ENCODE measurements around the gene C2CD4C. TPM values are rescaled to one million over a fixed set of nuclear protein-coding genes. Genes with fewer than 3 reads are reported as not detected.

C2CD4C gene
- total RNA-seq, 1 experiment from 2014 or later, result 1.8 TPM

DNA sequence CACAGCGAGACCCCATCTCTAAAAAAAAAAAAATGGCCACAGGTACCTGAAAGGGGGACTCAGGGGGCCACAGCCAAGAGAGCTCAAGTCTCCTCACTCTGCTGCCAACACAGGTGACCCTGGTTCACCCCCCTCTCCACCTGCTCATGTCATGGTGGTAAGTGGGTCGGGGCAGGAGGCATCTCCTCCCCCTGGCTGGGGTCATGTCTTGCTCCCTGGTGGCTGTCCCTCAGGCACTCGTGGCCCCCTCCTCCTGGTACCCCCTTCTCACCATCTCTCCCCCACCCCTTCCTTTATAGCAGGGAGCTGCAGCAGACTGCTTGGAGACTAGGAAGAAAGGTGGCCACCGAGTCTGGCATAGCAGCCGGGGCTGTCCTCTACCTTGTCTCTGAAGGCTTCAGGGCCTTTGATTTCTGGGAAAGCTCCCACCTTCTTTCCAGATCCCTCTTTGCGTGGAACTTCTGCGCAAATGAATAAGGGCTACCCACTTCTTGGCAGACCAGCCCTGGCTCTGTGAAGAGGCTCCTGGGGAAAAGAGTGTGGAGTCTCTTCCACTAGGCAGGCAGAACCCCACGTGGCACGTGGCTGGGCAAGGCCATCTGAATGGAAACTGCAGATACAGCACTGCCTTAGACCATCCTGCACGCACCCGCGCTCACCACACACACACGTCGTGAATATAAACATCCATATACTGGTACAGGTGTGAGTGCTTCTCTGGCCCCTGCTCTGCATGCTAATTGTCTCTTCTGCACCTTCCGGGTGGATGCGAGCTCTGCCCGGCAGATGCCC, 44.3 kb downstream of the C2CD4C start:
- TF ChIP-seq, protein P1, sequence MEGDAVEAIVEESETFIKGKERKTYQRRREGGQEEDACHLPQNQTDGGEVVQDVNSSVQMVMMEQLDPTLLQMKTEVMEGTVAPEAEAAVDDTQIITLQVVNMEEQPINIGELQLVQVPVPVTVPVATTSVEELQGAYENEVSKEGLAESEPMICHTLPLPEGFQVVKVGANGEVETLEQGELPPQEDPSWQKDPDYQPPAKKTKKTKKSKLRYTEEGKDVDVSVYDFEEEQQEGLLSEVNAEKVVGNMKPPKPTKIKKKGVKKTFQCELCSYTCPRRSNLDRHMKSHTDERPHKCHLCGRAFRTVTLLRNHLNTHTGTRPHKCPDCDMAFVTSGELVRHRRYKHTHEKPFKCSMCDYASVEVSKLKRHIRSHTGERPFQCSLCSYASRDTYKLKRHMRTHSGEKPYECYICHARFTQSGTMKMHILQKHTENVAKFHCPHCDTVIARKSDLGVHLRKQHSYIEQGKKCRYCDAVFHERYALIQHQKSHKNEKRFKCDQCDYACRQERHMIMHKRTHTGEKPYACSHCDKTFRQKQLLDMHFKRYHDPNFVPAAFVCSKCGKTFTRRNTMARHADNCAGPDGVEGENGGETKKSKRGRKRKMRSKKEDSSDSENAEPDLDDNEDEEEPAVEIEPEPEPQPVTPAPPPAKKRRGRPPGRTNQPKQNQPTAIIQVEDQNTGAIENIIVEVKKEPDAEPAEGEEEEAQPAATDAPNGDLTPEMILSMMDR (conservative IDR thresholded peaks at IDR 0.05; ENCODE audit: low read depth, low read length), result no peak
- no peak for TF ChIP-seq EZH2 (IDR thresholded peaks at IDR 0.05; ENCODE audit: borderline replicate concordance, low read depth, low read length, poor library complexity, severe bottlenecking)
- DNase-seq (ENCODE audit: low spot score), result no peak
- POLR2A ChIA-PET (ENCODE audit: low non-redundant PET), result no interaction called here
- intact Hi-C loops (cut with micrococcal nuclease; ENCODE audit: unreplicated experiment), result no loop called here
- H3K27ac ChIP-seq (ENCODE audit: low read depth, low read length, poor library complexity, severe bottlenecking), result no peak overlapping the region
- no peaks in the 10 kb centered on the region for H3K4me1 ChIP-seq (ENCODE audit: insufficient read depth, low read length, poor library complexity, severe bottlenecking)
- no peaks in the 10 kb centered on the region for H3K27me3 ChIP-seq (replicated peaks; ENCODE audit: insufficient read depth, low read depth, low read length, poor library complexity)
- H3K4me3 ChIP-seq (ENCODE audit: low read depth, low read length, poor library complexity, severe bottlenecking), result no peak overlapping the region
- H3K36me3 ChIP-seq (ENCODE audit: insufficient read depth, low read length, poor library complexity, severe bottlenecking), result no peaks in the 10 kb centered on the region
- no peaks in the 10 kb centered on the region for H3K9me3 ChIP-seq (ENCODE audit: low read depth, low read length, poor library complexity, severe bottlenecking)
- no TSS peak for BruUV-seq (replicated peaks)
- CTCF ChIA-PET, result no interaction called here

DNA sequence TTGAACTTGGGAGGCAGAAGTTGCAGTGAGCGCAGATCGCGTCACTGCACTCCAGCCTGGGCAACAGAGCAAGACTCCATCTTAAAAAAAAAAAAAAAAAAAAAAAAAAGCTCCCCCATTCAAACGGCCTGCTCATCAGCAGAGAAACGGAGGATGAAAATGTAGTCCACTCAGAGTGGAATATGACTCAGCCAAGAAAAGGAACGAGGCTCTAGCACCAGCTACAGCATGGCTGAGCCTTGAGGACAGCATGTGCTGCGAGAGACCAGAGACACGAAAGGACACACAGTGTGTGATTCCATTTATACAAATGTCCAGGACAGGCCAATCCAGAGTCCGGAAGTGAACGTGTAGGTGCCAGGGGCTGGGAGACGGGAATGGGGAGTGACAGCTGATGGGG, 46.3 kb downstream of the C2CD4C start:
- no TSS peak for BruUV-seq (replicated peaks)
- CTCF ChIA-PET, result no interaction called here
- no peaks in the 10 kb centered on the region for H3K9me3 ChIP-seq (ENCODE audit: low read depth, low read length, poor library complexity, severe bottlenecking)
- peaks cover 10% of the 10 kb centered on the region for H3K4me1 ChIP-seq (ENCODE audit: insufficient read depth, low read length, poor library complexity, severe bottlenecking)
- no peaks in the 10 kb centered on the region for H3K36me3 ChIP-seq (ENCODE audit: insufficient read depth, low read length, poor library complexity, severe bottlenecking)
- POLR2A ChIA-PET (ENCODE audit: low non-redundant PET), result no interaction called here
- no peak for DNase-seq (ENCODE audit: low spot score)
- no peak overlapping the region for H3K4me3 ChIP-seq (ENCODE audit: low read depth, low read length, poor library complexity, severe bottlenecking)
- no peaks in the 10 kb centered on the region for H3K27me3 ChIP-seq (replicated peaks; ENCODE audit: insufficient read depth, low read depth, low read length, poor library complexity)
- no peak overlapping the region for H3K27ac ChIP-seq (ENCODE audit: low read depth, low read length, poor library complexity, severe bottlenecking)
- intact Hi-C loops (cut with micrococcal nuclease; ENCODE audit: unreplicated experiment), result no loop called here
- TF ChIP-seq, protein P1 (conservative IDR thresholded peaks at IDR 0.05; ENCODE audit: low read depth, low read length), result no peak
- no peak for TF ChIP-seq EZH2 (IDR thresholded peaks at IDR 0.05; ENCODE audit: borderline replicate concordance, low read depth, low read length, poor library complexity, severe bottlenecking)

GRCh38 chr19:362154-362553, 46.8 kb downstream of the C2CD4C start:
- Histone ChIP-seq H3K9me3 (ENCODE audit: low read depth, low read length, poor library complexity, severe bottlenecking) (no peaks in the 10 kb centered on the region), H3K4me3 (ENCODE audit: low read depth, low read length, poor library complexity, severe bottlenecking) (no peak overlapping the region), H3K27ac (ENCODE audit: low read depth, low read length, poor library complexity, severe bottlenecking) (no peak overlapping the region), H3K4me1 (ENCODE audit: insufficient read depth, low read length, poor library complexity, severe bottlenecking) (peaks cover 10% of the 10 kb centered on the region), H3K36me3 (ENCODE audit: insufficient read depth, low read length, poor library complexity, severe bottlenecking) (no peaks in the 10 kb centered on the region), H3K27me3 (replicated peaks; ENCODE audit: insufficient read depth, low read depth, low read length, poor library complexity) (no peaks in the 10 kb centered on the region)
- intact Hi-C loops (cut with micrococcal nuclease; ENCODE audit: unreplicated experiment), result no loop called here
- CTCF ChIA-PET, result no interaction called here
- POLR2A ChIA-PET (ENCODE audit: low non-redundant PET), result interaction anchor here (0.5 kb wide), 1 partner anchor 76 kb away, joined by 4 read pairs; no protein-coding TSS in a partner anchor
- no peak for DNase-seq (ENCODE audit: low spot score)
- no TSS peak for BruUV-seq (replicated peaks)
- no peak for TF ChIP-seq EZH2 (IDR thresholded peaks at IDR 0.05; ENCODE audit: borderline replicate concordance, low read depth, low read length, poor library complexity, severe bottlenecking)
- TF ChIP-seq, protein P1 (conservative IDR thresholded peaks at IDR 0.05; ENCODE audit: low read depth, low read length), result no peak

Data from A673 (cell line).